Naive thymus-derived CD8-positive, alpha-beta T cell (primary cell): ENCODE data around the gene RIMOC1. TPM values are rescaled to one million over a fixed set of nuclear protein-coding genes. Genes with fewer than 3 reads are reported as not detected.

Source experiments
- ATAC-seq, 2 donors: fragments of 150-1000 bp; cut with Tn5 transposase in 1 of 2; sonication (Bioruptor Pico), chemical (Tn5 transposase) in 1 of 2; 1 replicate in 1 of 2; 2 replicates in 1 of 2; pipeline ENCODE4 v1.10.0; 2021; ENCODE audit warnings: mild to moderate bottlenecking in 2 of 2, moderate library complexity in 2 of 2
- POLR2A ChIA-PET: fragments of 350-600 bp; sonication (Branson Sonifier 250); formaldehyde crosslinking; loops from one replicate; lab custom pipeline; 2021; ENCODE audit warnings: antibody characterized with exemption; lab: Charles Lee
- DNase-seq, 10 donors: peaks; one replicate each; pipeline versions ENCODE4 v3.0.0 to v3.0.0-alpha.2; 2020 to 2022
- H3K27ac Mint-ChIP-seq, 10 donors: one replicate each; pipeline ENCODE4 v1.8.0; 2020 to 2022; ENCODE audit warnings: mild to moderate bottlenecking in 10 of 10, mixed read lengths in 10 of 10, moderate library complexity in 4 of 10, inconsistent platforms in 1 of 10
- H3K27me3 Mint-ChIP-seq, 5 donors: one replicate each; pipeline ENCODE4 v1.8.0; 2021 to 2022; ENCODE audit warnings: mixed read lengths in 5 of 5
- H3K36me3 Mint-ChIP-seq, 3 donors: one replicate each; pipeline ENCODE4 v1.8.0; 2020 to 2022; ENCODE audit warnings: mixed read lengths in 3 of 3, mild to moderate bottlenecking in 2 of 3, inconsistent platforms in 1 of 3
- H3K4me1 Mint-ChIP-seq, 4 donors: one replicate each; pipeline ENCODE4 v1.8.0; 2021 to 2022; ENCODE audit warnings: mixed read lengths in 4 of 4
- H3K4me3 Mint-ChIP-seq, 10 donors: one replicate each; pipeline ENCODE4 v1.8.0; 2020 to 2022; ENCODE audit warnings: mild to moderate bottlenecking in 10 of 10, mixed read lengths in 10 of 10, moderate library complexity in 6 of 10, inconsistent platforms in 1 of 10
- H3K9me3 Mint-ChIP-seq, 9 donors: one replicate each; pipeline ENCODE4 v1.8.0; 2020 to 2022; ENCODE audit warnings: mixed read lengths in 9 of 9, mild to moderate bottlenecking in 3 of 9, inconsistent platforms in 1 of 9, moderate library complexity in 1 of 9
- polyA plus RNA-seq, 3 donors: library from polyadenylated mRNA; unstranded; fragments of 300-500 nt; fragmentation: Illumina TruSeq; gene quantifications; one replicate each; pipeline ENCODE4 v1.2.3, GENCODE V29; 2021
- total RNA-seq, 8 experiments: library from RNA in 2 of 8; stranded (reverse) in 2 of 8; gene quantifications; one replicate each; pipeline ENCODE4 v1.2.3 and lab custom pipeline; 2021 to 2026

RIMOC1 gene
- total and polyA plus RNA-seq, 5 experiments from 2014 or later = 8.5 to 37.4 (median 15.2) TPM

DNA sequence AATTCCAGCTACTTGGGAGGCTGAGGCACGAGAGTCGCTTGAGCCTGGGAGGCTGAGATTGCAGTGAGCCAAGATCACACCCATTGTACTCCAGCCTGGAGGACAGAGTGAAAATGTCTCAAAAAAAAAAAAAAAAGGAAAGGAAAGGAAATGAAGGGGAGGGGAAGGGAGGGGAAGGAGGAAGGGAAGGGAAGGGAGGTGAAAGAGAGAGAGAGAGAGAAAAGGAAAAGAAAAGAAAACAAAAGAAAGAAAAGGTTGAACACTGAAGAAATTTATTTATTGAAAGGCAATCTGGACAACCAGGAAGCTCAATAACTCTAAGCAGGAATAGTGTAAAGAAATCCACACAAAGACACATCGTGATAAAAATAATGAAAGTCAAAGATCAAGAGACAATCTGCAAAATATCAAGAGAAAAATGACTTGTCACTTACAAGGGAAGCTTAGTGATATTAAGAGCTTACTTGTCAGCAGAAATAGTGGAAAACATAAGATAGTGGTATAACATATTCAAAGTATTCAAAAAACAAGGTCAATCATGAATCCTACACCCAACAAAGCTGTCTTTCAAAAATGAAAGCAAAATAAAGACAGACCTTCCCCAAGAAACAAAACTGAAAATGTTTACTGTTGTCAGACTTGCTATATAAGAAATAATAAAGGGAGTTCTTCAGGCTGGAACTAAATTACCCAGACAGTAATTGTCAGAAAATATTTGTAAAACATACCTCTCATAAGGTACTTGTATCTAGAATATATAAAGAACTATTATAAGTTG lies 10.9 kb upstream of the RIMOC1 start:
- ATAC-seq (no peak), DNase-seq (no peak)
- Mint-ChIP-seq H3K27me3 (peaks cover 12 to 55% (median 33%) of the 10 kb centered on the region in 5 donors), H3K4me3 (no peak overlapping the region), H3K36me3 (no peaks in the 10 kb centered on the region), H3K4me1 (peaks cover 0 to 3% (median 1%) of the 10 kb centered on the region in 4 donors), H3K9me3 (no peaks in the 10 kb centered on the region), H3K27ac (no peak overlapping the region)
- POLR2A ChIA-PET = interaction anchor here (0.7 kb wide), 1 partner anchor 1222 kb away, joined by 3 read pairs; no protein-coding TSS in a partner anchor

DNA sequence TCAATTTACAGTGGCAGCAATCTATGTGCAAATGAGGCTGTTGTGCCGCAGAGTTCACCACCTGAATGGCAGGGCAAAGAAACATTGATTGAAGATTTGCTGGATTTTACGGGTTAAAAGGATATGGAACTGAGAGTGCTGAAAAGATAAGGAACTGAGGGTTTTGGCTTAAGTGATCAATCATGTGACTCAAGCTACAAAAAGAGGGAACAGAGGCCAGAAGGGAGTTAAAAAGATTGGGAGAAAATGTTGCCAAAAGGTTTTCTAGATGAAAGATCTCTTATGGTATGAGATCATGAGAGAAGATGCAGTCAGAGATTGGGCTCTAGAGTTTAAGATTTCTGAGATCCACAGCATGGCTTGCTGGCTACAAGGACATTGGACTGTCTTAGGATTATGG lies 7.9 kb upstream of the RIMOC1 start:
- Mint-ChIP-seq H3K9me3 (no peaks in the 10 kb centered on the region), H3K4me1 (peaks cover 0 to 2% (median 1%) of the 10 kb centered on the region in 4 donors), H3K27me3 (peaks cover 9 to 40% (median 36%) of the 10 kb centered on the region in 5 donors), H3K4me3 (no peak overlapping the region), H3K27ac (no peak overlapping the region), H3K36me3 (no peaks in the 10 kb centered on the region)
- POLR2A ChIA-PET = no interaction called here
- no peak for DNase-seq
- no peak for ATAC-seq

DNA sequence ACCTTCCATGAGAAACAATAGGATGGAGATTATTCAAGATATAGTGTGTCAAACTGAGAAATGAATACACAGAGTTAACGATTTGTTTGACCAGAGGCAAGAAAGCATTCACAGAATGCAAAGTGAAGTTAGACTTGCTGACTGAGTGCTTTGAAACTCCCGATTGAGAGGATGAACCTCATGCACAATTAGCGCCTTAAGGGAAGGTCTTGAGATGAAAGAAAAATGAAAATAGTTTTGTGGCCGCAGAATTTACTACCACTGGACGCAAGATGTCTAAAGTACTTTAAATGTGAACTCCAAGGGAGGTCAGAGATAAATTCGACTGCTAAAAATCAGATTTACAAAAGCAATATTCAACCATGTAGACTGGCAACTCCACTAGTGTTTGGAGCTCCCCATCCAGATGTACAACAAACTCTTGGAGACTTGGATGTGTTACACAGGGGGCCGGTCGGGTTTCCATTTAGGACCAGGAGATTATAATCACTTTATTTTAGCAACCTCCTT lies 707 bp upstream of the RIMOC1 start:
- H3K36me3 Mint-ChIP-seq = peaks cover 0 to 22% (median 4%) of the 10 kb centered on the region in 3 donors

DNA sequence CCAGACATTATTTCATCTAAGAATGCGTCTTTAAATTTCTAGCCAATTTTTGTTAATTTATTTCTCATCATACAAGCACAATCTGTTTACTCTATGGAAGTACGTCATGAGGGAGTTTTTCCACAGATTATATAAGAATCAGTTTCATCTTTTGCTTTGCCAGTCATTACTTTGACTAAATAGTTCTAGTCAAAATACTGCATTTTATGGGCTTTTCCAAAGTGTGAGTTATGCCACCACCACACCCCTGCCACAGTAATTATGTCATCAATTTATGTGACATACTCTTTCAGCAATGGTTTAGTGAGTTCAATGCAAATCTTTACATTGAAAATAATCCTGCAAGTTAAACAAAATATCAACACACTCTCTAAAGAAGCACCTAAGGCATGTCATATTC lies 2.0 kb downstream of the RIMOC1 start:
- peak overlapping the region in 5 of 10 donors; percentile 36 to 74 (median 56) for H3K27ac Mint-ChIP-seq
- ATAC-seq (no peak), DNase-seq (no peak)
- no peaks in the 10 kb centered on the region for H3K9me3 Mint-ChIP-seq
- POLR2A ChIA-PET = no interaction called here
- peaks cover 0 to 3% (median 0%) of the 10 kb centered on the region in 5 donors for H3K27me3 Mint-ChIP-seq
- H3K4me3 Mint-ChIP-seq = peak overlapping the region in 4 of 10 donors; percentile 18 to 34 (median 31)
- peaks cover 14 to 49% (median 41%) of the 10 kb centered on the region in 4 donors for H3K4me1 Mint-ChIP-seq
- H3K36me3 Mint-ChIP-seq = peaks cover 0 to 46% (median 9%) of the 10 kb centered on the region in 3 donors

More for the DNA sequence above, 707 bp upstream of the RIMOC1 start:
- Mint-ChIP-seq H3K4me1 (peaks cover 12 to 46% (median 38%) of the 10 kb centered on the region in 4 donors), H3K9me3 (no peaks in the 10 kb centered on the region), H3K4me3 (peak overlapping the region; percentile 88 to 100 (median 98)), H3K27ac (peak overlapping the region; percentile 95 to 100 (median 98)), H3K27me3 (peaks cover 0 to 6% (median 0%) of the 10 kb centered on the region in 5 donors)
- POLR2A ChIA-PET = interaction anchor here (0.5 to 2.3 kb wide), 23 partner anchors 17 to 1700 kb away, joined by 3 to 51 read pairs (median 5); partner anchors contain the start of genes CCDC152, FBXO4, HMGCS1 and NNT
- DNase-seq (no peak), ATAC-seq (no peak)

DNA sequence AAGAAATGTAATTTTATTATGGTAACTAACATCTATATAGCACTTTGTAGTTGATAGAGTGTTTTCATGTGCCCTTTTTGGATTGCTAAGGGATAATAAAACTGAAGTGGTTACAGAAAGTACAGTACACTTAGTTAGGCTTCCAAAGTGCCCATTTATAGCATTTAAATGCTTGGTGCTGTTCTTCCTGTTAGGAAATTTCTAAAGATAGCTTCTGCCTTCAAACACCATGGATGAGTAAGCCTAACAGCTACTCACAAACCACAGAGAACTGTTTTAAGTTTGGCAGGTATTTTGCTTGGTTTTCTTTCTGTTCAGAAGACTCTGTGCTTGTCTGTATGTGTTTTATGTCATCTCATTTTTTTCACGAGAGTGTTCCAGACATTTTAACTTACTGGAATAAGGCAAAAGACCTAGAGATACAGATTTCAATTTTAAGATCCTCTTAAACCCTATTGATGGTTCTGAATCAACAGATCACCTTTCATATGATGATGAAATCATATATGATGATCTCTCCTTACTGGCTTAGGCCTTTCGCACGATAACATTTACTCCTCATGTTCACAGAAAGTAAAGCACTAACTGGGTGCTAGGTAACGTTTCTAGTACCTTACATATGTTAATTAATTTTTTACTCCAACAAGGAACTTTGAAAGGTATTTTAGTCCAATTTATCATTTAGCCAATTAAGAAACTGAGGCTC lies 4.4 kb downstream of the RIMOC1 start:
- no peaks in the 10 kb centered on the region for H3K9me3 Mint-ChIP-seq
- DNase-seq (no peak), ATAC-seq (no peak)
- peak overlapping the region in 1 of 10 donors; percentile 16 for H3K27ac Mint-ChIP-seq
- H3K27me3 Mint-ChIP-seq = peaks cover 0 to 3% (median 0%) of the 10 kb centered on the region in 5 donors
- POLR2A ChIA-PET = interaction anchor here (0.9 kb wide), 1 partner anchor 17 kb away, joined by 3 read pairs; the partner anchor contains the start of gene FBXO4
- peaks cover 5 to 69% (median 19%) of the 10 kb centered on the region in 3 donors for H3K36me3 Mint-ChIP-seq
- no peak overlapping the region for H3K4me3 Mint-ChIP-seq
- peaks cover 12 to 46% (median 37%) of the 10 kb centered on the region in 4 donors for H3K4me1 Mint-ChIP-seq

DNA sequence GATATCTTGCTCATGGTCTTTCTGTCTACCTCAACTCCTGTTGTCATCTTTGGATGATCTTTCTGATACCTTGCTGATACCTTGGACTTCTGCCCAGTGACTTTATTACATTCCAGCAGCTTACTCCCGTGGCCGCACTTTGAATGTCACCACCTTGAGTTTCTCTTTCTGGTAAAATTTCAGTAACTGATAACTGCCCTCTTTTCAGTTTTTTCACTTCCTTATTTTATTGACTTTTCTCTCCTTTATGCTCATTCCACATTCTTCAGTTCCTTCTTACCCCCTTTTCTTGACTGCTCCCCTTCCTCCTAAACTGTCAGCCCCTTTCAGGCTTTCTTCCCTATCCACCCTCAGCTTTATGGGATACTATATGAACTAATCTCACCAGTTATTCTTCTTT lies 14.0 kb downstream of the RIMOC1 start:
- Mint-ChIP-seq H3K27ac (peak overlapping the region in 7 of 10 donors; percentile 12 to 90 (median 31)), H3K36me3 (peaks cover 8 to 70% (median 15%) of the 10 kb centered on the region in 3 donors), H3K27me3 (no peaks in the 10 kb centered on the region), H3K4me1 (peaks cover 5 to 19% (median 7%) of the 10 kb centered on the region in 4 donors), H3K9me3 (no peaks in the 10 kb centered on the region), H3K4me3 (no peak overlapping the region)
- no peak for ATAC-seq
- POLR2A ChIA-PET = no interaction called here
- no peak for DNase-seq

DNA sequence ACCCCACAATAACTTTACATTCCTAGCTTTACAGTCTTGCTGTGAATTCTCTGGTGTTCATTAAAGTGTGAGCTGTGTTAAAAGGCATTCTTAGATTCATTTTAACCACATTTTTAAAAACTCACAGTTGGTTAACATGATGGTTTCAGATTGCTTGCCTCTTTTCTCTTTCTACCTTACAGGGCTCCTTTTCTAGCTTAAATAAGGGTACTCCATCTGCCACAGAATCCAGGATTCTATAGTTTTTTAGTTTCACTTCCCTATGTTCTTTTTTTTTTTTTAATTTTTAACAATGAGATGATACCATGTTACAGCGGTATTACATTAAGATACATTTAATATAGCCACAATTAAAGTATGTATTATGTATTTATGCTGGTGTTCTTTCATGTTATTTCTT lies 17.0 kb downstream of the RIMOC1 start:
- Mint-ChIP-seq H3K9me3 (no peaks in the 10 kb centered on the region), H3K4me3 (no peak overlapping the region), H3K36me3 (peaks cover 6 to 44% (median 9%) of the 10 kb centered on the region in 3 donors), H3K4me1 (peaks cover 11 to 34% (median 17%) of the 10 kb centered on the region in 4 donors), H3K27ac (peak overlapping the region in 6 of 10 donors; percentile 7 to 76 (median 52)), H3K27me3 (no peaks in the 10 kb centered on the region)
- no peak for ATAC-seq
- no peak for DNase-seq
- POLR2A ChIA-PET = interaction anchor here (2.0 kb wide), 1 partner anchor 17 kb away, joined by 6 read pairs; the partner anchor contains the start of gene RIMOC1

DNA sequence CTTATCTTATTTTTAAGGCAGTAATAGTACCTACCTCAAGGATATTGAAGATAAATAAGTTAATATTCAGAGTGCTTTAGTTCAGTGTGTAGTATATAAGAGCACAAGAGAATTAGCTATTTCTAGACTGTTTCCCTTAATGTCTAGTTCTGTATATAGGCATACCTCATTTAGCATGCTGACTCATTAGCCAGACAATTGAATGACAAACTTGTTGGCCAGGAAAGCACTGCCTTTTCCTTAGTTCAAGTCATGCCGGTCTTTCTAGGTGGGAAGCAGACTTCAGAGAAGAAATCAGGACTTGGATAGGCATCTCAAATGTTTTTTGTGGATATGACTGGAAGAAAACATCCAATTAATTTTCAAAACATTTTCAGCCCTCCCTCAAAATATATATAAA lies 17.7 kb downstream of the RIMOC1 start:
- Mint-ChIP-seq H3K27me3 (no peaks in the 10 kb centered on the region), H3K4me1 (peaks cover 13 to 38% (median 22%) of the 10 kb centered on the region in 4 donors), H3K9me3 (no peaks in the 10 kb centered on the region), H3K36me3 (peaks cover 6 to 39% (median 7%) of the 10 kb centered on the region in 3 donors), H3K4me3 (no peak overlapping the region), H3K27ac (peak overlapping the region in 4 of 10 donors; percentile 5 to 76 (median 10))
- ATAC-seq (no peak), DNase-seq (no peak)
- POLR2A ChIA-PET = interaction anchor here (2.0 kb wide), 1 partner anchor 18 kb away, joined by 6 read pairs; the partner anchor contains the start of gene RIMOC1

DNA sequence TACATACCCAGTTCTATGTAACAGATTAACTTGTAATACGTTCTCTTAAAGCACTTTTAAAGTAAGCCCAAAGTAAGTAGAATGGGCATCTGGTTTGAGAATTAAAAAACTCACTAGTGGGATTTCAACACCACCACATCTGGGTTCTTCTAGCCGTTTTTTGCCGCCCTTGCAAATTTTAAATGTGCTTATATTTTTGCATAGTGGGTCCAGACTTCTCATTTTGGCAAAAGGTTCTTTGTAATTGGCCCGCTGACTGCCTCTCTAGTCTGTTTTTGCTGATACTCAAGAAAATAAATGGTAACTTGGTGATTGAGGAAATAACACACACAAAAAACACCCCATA lies 20.4 kb downstream of the RIMOC1 start:
- ATAC-seq (no peak), DNase-seq (no peak)
- peaks cover 0 to 17% (median 0%) of the 10 kb centered on the region in 3 donors for H3K36me3 Mint-ChIP-seq
- H3K4me3 Mint-ChIP-seq = peak overlapping the region; percentile 81 to 96 (median 84)
- no peaks in the 10 kb centered on the region for H3K27me3 Mint-ChIP-seq
- POLR2A ChIA-PET = interaction anchor here (0.9 to 1.7 kb wide), 8 partner anchors 12 to 1560 kb away, joined by 3 to 51 read pairs (median 6); partner anchors contain the start of genes OXCT1, RIMOC1 and TMEM267
- peak overlapping the region; percentile 94 to 99 (median 96) for H3K27ac Mint-ChIP-seq
- H3K9me3 Mint-ChIP-seq = no peaks in the 10 kb centered on the region
- peaks cover 8 to 36% (median 23%) of the 10 kb centered on the region in 4 donors for H3K4me1 Mint-ChIP-seq

DNA sequence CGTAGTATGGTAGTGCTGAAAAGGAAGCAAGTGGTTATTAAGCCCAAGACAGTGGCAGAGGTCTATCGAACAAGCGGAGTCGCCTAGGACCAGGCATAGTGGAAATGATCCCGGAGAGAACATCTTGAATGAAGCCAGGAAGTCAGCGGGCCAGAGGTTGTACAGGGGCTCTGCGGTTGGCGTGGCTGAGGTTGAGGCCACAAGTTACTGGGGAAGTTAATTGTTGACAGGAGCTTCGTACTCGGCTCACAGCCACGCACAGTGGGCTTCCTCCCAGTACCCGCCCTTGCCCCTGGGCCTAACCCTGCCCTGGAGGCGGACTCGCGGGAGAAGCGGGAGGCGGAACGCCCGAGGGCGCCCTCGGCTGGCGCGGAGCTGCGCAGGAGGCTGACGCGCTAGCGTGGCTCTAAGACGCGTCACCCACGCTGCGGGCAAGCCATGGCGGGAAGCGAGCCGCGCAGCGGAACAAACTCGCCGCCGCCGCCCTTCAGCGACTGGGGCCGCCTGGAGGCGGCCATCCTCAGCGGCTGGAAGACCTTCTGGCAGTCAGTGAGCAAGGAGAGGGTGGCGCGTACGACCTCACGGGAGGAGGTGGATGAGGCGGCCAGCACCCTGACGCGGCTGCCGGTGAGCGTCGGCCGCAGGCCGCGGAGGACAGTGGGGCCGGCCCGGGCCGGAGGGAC lies 20.9 kb downstream of the RIMOC1 start, which contains the start of gene FBXO4:
Gene FBXO4 (plus strand): TSS at position 410 of the 683 bp plus-strand sequence. CDS start 29 bp downstream, at position 439.
- Mint-ChIP-seq H3K27me3 (no peaks in the 10 kb centered on the region), H3K36me3 (peaks cover 0 to 16% (median 3%) of the 10 kb centered on the region in 3 donors), H3K9me3 (no peaks in the 10 kb centered on the region), H3K27ac (peak within 1 kb of the TSS; percentile 94 to 99 (median 96)), H3K4me3 (peak within 1 kb of the TSS; percentile 81 to 96 (median 84)), H3K4me1 (peaks cover 8 to 36% (median 23%) of the 10 kb centered on the region in 4 donors)
- DNase-seq = peak; percentile 79 to 93 (median 89)
- ATAC-seq = peak; percentile 92 to 96
- POLR2A ChIA-PET = interaction anchor here (0.7 to 1.7 kb wide), 13 partner anchors 9 to 1559 kb away, joined by 3 to 51 read pairs (median 4); partner anchors contain the start of genes OXCT1, RIMOC1 and TMEM267

DNA sequence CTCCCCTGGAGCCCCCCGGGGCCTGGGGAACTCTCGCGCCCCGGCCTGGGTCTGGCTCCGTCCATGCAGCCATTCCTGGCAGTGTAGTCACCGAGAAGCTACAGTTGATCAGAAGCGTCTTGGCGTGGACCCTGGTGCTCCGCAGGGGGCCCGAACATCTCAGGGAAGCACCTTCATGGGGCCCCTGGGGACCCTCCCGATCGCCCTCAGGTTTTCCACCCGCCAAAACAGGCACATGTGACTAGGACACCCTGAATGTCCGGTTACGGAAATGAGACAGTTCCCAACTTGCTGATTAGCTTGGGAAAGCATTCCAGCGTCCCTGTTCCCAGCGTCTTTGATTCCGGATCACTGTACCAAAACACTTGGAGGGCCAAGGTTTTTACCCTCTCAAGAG lies 21.4 kb downstream of the RIMOC1 start:
- Mint-ChIP-seq H3K27ac (peak overlapping the region; percentile 93 to 98 (median 96)), H3K9me3 (no peaks in the 10 kb centered on the region), H3K27me3 (no peaks in the 10 kb centered on the region), H3K36me3 (peaks cover 5 to 18% (median 8%) of the 10 kb centered on the region in 3 donors), H3K4me1 (peaks cover 8 to 36% (median 23%) of the 10 kb centered on the region in 4 donors), H3K4me3 (peak overlapping the region; percentile 81 to 96 (median 84))
- POLR2A ChIA-PET = interaction anchor here (0.6 to 1.7 kb wide), 14 partner anchors 9 to 1558 kb away, joined by 3 to 51 read pairs (median 4); partner anchors contain the start of genes OXCT1, RIMOC1 and TMEM267
- peak in 1 of 10 donors; percentile 5 for DNase-seq
- peak; percentile 4 to 17 for ATAC-seq
